Measurements from ENCODE around the gene TOMM7.

DNA sequence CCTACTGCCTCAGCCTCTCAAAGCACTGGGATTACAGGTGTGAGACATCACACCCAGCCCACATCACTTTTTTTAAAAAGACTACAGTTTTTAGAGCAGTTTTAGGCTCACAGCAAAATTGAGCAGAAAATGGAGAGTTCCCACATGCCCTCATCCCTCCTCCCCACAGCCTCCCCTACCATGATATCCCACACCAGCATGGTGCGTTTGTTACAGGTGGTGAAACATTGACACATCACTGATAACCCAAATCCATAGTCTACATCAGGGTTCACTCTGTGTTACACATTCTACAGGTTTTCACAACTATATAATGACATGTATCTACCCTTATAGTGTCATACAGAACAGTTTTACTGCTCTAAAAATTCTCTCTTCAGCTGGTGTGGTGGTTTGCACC, 24.3 kb upstream of the TOMM7 start:
- TF ChIP-seq EZH2 (IDR thresholded peaks at IDR 0.05; ENCODE audit: borderline replicate concordance, low read length), result no peak
- TF ChIP-seq, protein P1, sequence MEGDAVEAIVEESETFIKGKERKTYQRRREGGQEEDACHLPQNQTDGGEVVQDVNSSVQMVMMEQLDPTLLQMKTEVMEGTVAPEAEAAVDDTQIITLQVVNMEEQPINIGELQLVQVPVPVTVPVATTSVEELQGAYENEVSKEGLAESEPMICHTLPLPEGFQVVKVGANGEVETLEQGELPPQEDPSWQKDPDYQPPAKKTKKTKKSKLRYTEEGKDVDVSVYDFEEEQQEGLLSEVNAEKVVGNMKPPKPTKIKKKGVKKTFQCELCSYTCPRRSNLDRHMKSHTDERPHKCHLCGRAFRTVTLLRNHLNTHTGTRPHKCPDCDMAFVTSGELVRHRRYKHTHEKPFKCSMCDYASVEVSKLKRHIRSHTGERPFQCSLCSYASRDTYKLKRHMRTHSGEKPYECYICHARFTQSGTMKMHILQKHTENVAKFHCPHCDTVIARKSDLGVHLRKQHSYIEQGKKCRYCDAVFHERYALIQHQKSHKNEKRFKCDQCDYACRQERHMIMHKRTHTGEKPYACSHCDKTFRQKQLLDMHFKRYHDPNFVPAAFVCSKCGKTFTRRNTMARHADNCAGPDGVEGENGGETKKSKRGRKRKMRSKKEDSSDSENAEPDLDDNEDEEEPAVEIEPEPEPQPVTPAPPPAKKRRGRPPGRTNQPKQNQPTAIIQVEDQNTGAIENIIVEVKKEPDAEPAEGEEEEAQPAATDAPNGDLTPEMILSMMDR (conservative IDR thresholded peaks at IDR 0.05 in 1 of 2, IDR thresholded peaks at IDR 0.05 in 1 of 2; ENCODE audit: extremely low read depth in 1 of 2, insufficient read depth in 1 of 2, low read depth in 1 of 2, low read length in 2 of 2), result no peak
